ENCODE results near the gene USP36. TPM values are rescaled to one million over a fixed set of nuclear protein-coding genes. Genes with fewer than 3 reads are reported as not detected.

USP36 gene
- total RNA-seq, 1 experiment from 2014 or later, result 74.0 TPM

DNA sequence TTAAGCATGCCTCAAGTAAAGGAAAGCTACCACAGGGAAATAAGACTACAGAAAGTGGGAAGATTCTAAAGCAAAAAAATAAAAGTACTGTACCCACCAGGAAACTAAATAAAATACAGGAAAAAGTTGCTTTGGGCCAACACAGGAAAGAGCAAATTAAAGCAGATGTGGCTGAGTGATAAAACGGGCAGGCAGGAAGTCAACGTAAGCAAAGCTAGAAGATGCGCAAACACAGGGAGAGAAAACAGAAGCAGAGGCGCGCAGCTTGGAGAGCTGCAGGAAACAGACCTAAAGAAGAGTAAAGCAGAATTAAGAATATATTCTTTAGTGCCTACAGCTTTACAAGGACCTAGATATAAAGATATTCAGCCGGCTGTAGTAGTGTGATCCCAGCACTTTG, 21.7 kb downstream of the USP36 start (continued):
- TF ChIP-seq SMAD3 (CRISPR knock-in tag; IDR thresholded peaks at IDR 0.05; ENCODE audit: borderline replicate concordance), result no peak
- no peak for TF ChIP-seq E2F5 (CRISPR knock-in tag; IDR thresholded peaks at IDR 0.05)
- TF ChIP-seq TEAD4 (CRISPR knock-in tag; IDR thresholded peaks at IDR 0.05), result no peak

- Mint-ChIP-seq H3K36me3 (peaks cover 87% of the 10 kb centered on the region), H3K9me3 (no peaks in the 10 kb centered on the region), H3K4me3 (no peak overlapping the region), H3K27me3 (ENCODE audit: low read depth) (no peaks in the 10 kb centered on the region), H3K27ac (no peak overlapping the region), H3K4me1 (no peaks in the 10 kb centered on the region)
- DNase-seq (ENCODE audit: low spot score) (no peak), ATAC-seq (no peak)
- ChIA-PET POLR2A (no interaction called here), CTCF (no interaction called here)
- no peak for TF ChIP-seq TCF7 (CRISPR knock-in tag; IDR thresholded peaks at IDR 0.05; ENCODE audit: low read depth)
- no peak for TF ChIP-seq ZBTB21 (CRISPR knock-in tag; IDR thresholded peaks at IDR 0.05; ENCODE audit: borderline replicate concordance)
- TF ChIP-seq, protein P1, sequence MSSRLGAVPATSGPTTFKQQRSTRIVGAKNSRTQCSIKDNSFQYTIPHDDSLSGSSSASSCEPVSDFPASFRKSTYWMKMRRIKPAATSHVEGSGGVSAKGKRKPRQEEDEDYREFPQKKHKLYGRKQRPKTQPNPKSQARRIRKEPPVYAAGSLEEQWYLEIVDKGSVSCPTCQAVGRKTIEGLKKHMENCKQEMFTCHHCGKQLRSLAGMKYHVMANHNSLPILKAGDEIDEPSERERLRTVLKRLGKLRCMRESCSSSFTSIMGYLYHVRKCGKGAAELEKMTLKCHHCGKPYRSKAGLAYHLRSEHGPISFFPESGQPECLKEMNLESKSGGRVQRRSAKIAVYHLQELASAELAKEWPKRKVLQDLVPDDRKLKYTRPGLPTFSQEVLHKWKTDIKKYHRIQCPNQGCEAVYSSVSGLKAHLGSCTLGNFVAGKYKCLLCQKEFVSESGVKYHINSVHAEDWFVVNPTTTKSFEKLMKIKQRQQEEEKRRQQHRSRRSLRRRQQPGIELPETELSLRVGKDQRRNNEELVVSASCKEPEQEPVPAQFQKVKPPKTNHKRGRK (CRISPR knock-in tag; IDR thresholded peaks at IDR 0.05; ENCODE audit: borderline replicate concordance), result no peak
- no peak for TF ChIP-seq NFATC4 (CRISPR knock-in tag; IDR thresholded peaks at IDR 0.05)
- no peak for TF ChIP-seq MAX (CRISPR knock-in tag; IDR thresholded peaks at IDR 0.05)
- TF ChIP-seq TP53 (CRISPR knock-in tag; IDR thresholded peaks at IDR 0.05), result no peak
- TF ChIP-seq ATF1 (CRISPR knock-in tag; IDR thresholded peaks at IDR 0.05), result no peak
- TF ChIP-seq, protein P2, sequence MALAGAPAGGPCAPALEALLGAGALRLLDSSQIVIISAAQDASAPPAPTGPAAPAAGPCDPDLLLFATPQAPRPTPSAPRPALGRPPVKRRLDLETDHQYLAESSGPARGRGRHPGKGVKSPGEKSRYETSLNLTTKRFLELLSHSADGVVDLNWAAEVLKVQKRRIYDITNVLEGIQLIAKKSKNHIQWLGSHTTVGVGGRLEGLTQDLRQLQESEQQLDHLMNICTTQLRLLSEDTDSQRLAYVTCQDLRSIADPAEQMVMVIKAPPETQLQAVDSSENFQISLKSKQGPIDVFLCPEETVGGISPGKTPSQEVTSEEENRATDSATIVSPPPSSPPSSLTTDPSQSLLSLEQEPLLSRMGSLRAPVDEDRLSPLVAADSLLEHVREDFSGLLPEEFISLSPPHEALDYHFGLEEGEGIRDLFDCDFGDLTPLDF (CRISPR knock-in tag; IDR thresholded peaks at IDR 0.05), result no peak
- TF ChIP-seq ZNF263 (CRISPR knock-in tag; IDR thresholded peaks at IDR 0.05; ENCODE audit: low read depth), result no peak
- TF ChIP-seq, protein P3, sequence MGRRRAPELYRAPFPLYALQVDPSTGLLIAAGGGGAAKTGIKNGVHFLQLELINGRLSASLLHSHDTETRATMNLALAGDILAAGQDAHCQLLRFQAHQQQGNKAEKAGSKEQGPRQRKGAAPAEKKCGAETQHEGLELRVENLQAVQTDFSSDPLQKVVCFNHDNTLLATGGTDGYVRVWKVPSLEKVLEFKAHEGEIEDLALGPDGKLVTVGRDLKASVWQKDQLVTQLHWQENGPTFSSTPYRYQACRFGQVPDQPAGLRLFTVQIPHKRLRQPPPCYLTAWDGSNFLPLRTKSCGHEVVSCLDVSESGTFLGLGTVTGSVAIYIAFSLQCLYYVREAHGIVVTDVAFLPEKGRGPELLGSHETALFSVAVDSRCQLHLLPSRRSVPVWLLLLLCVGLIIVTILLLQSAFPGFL (CRISPR knock-in tag; IDR thresholded peaks at IDR 0.05; ENCODE audit: borderline replicate concordance), result no peak
- no peak for TF ChIP-seq TEAD4 (CRISPR knock-in tag; IDR thresholded peaks at IDR 0.05)
- no peak for TF ChIP-seq SMAD4 (CRISPR knock-in tag; IDR thresholded peaks at IDR 0.05)
- TF ChIP-seq, protein P4, sequence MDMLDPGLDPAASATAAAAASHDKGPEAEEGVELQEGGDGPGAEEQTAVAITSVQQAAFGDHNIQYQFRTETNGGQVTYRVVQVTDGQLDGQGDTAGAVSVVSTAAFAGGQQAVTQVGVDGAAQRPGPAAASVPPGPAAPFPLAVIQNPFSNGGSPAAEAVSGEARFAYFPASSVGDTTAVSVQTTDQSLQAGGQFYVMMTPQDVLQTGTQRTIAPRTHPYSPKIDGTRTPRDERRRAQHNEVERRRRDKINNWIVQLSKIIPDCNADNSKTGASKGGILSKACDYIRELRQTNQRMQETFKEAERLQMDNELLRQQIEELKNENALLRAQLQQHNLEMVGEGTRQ (CRISPR knock-in tag; IDR thresholded peaks at IDR 0.05), result no peak
- TF ChIP-seq IRF2 (CRISPR knock-in tag; IDR thresholded peaks at IDR 0.05; ENCODE audit: borderline replicate concordance, low read depth), result no peak
- TF ChIP-seq KAT7 (CRISPR knock-in tag; IDR thresholded peaks at IDR 0.05; ENCODE audit: borderline replicate concordance), result no peak
Measured at GRCh38 chr17:78818152-78818846, 22.3 kb downstream of the USP36 start.

DNA sequence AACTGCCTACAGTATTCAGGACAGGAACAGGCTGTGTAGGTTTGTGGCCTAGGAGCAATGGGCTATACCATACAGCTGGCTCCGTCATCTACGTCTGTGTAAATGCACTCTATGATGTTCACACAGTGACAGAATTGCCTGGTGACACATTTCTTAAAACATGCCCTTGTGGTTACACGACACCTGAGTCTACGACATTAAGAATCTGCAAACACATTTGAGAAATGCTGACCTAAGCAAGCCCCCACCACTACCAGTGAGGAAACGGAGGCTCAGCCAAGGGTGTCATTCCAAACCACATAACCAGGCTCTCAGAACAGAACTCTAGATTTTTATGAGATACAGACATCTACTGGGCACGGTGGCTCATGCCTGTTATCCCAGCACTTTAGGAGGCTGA, 23.5 kb downstream of the USP36 start:
- DNase-seq (ENCODE audit: low spot score) (no peak), ATAC-seq (no peak)
- Mint-ChIP-seq H3K9me3 (no peaks in the 10 kb centered on the region), H3K4me3 (no peak overlapping the region), H3K27ac (no peak overlapping the region), H3K36me3 (peaks cover 86% of the 10 kb centered on the region), H3K27me3 (ENCODE audit: low read depth) (no peaks in the 10 kb centered on the region), H3K4me1 (no peaks in the 10 kb centered on the region)
- ChIA-PET CTCF (no interaction called here), POLR2A (no interaction called here)
- TF ChIP-seq, protein P5, sequence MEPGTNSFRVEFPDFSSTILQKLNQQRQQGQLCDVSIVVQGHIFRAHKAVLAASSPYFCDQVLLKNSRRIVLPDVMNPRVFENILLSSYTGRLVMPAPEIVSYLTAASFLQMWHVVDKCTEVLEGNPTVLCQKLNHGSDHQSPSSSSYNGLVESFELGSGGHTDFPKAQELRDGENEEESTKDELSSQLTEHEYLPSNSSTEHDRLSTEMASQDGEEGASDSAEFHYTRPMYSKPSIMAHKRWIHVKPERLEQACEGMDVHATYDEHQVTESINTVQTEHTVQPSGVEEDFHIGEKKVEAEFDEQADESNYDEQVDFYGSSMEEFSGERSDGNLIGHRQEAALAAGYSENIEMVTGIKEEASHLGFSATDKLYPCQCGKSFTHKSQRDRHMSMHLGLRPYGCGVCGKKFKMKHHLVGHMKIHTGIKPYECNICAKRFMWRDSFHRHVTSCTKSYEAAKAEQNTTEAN (CRISPR knock-in tag; IDR thresholded peaks at IDR 0.05), result no peak
- no peak for TF ChIP-seq ZBTB21 (CRISPR knock-in tag; IDR thresholded peaks at IDR 0.05; ENCODE audit: borderline replicate concordance)
- TF ChIP-seq ETV6 (CRISPR knock-in tag; IDR thresholded peaks at IDR 0.05), result no peak
- TF ChIP-seq, protein P6, sequence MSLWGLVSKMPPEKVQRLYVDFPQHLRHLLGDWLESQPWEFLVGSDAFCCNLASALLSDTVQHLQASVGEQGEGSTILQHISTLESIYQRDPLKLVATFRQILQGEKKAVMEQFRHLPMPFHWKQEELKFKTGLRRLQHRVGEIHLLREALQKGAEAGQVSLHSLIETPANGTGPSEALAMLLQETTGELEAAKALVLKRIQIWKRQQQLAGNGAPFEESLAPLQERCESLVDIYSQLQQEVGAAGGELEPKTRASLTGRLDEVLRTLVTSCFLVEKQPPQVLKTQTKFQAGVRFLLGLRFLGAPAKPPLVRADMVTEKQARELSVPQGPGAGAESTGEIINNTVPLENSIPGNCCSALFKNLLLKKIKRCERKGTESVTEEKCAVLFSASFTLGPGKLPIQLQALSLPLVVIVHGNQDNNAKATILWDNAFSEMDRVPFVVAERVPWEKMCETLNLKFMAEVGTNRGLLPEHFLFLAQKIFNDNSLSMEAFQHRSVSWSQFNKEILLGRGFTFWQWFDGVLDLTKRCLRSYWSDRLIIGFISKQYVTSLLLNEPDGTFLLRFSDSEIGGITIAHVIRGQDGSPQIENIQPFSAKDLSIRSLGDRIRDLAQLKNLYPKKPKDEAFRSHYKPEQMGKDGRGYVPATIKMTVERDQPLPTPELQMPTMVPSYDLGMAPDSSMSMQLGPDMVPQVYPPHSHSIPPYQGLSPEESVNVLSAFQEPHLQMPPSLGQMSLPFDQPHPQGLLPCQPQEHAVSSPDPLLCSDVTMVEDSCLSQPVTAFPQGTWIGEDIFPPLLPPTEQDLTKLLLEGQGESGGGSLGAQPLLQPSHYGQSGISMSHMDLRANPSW (CRISPR knock-in tag; conservative IDR thresholded peaks at IDR 0.05; ENCODE audit: low read depth), result no peak
- no peak for TF ChIP-seq ZNF671 (CRISPR knock-in tag; IDR thresholded peaks at IDR 0.05)
- TF ChIP-seq NFYB (CRISPR knock-in tag; conservative IDR thresholded peaks at IDR 0.05; ENCODE audit: low read depth), result no peak
- TF ChIP-seq, protein P2 (CRISPR knock-in tag; IDR thresholded peaks at IDR 0.05), result no peak
